GM12891 (cell line): ENCODE data around the gene KISS1.

Experiments
- POLR2A ChIP-seq: IDR thresholded peaks from 2 replicates; pipeline ENCODE4 v1.6.1; 2011; ENCODE audit warnings: low read depth, low read length, control low read depth
- POLR2AphosphoS5 ChIP-seq: IDR thresholded peaks from 2 replicates; pipeline ENCODE4 v1.6.1; 2011; ENCODE audit warnings: low read depth, low read length, control low read depth
- TAF1 ChIP-seq: IDR thresholded peaks from 2 replicates; pipeline ENCODE4 v1.6.1; 2011; ENCODE audit warnings: low read depth, low read length, control low read depth

DNA sequence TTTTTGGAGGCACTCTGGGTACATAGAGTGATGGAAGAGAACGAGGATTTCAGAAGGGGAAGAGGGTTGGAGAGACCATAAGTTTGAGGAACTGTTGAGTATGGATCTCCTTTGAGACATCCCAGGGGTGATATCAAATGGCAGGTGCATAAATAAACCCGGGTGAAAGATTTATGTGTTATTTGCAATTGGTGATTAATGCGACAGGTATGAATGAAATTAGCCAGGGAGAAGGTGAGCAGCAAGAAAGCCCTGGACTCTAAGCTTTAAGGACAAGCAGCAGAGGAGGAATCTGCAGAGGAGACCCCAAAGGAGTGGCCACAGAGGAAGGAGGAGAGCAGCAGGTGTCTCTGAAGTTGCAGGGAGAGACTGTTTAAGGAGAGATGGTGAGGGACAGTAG, 21.3 kb downstream of the KISS1 start:
- TF ChIP-seq POLR2A, result no peak
- no peak for TF ChIP-seq POLR2AphosphoS5
- no peak for TF ChIP-seq TAF1
